WTC11 (cell line): ENCODE measurements around the gene CPLANE1. TPM values are rescaled to one million over a fixed set of nuclear protein-coding genes. Genes with fewer than 3 reads are reported as not detected.

Source experiments
- ATAC-seq: fragments of 200-7000 bp; cut with Tn5 transposase; 2 replicates; pipeline ENCODE4 v1.10.0; 2021; ENCODE audit warnings: mild to moderate bottlenecking, moderate library complexity
- CTCF ChIA-PET: fragments of 300-600 bp; sonication (Branson Sonifier 250); formaldehyde crosslinking; loops from one replicate; lab custom pipeline; 2021; ENCODE audit warnings: antibody characterized with exemption; lab: Charles Lee
- POLR2A ChIA-PET: fragments of 350-600 bp; sonication (Branson Sonifier 250); formaldehyde crosslinking; loops from one replicate; lab custom pipeline; 2021; ENCODE audit warnings: antibody characterized with exemption; lab: Charles Lee
- DNase-seq: peaks from one replicate; pipeline ENCODE4 v3.0.0; 2021; ENCODE audit warnings: low spot score
- H3K27ac Mint-ChIP-seq: 2 replicates; pipeline ENCODE4 v1.8.0; 2021; ENCODE audit warnings: mixed read lengths
- H3K27me3 Mint-ChIP-seq: 2 replicates; pipeline ENCODE4 v1.8.0; 2021; ENCODE audit warnings: low read depth, mild to moderate bottlenecking, moderate library complexity, mixed read lengths
- H3K36me3 Mint-ChIP-seq: 2 replicates; pipeline ENCODE4 v1.8.0; 2021; ENCODE audit warnings: mixed read lengths
- H3K4me1 Mint-ChIP-seq: 2 replicates; pipeline ENCODE4 v1.8.0; 2022; ENCODE audit warnings: mixed read lengths
- H3K4me3 Mint-ChIP-seq: 2 replicates; pipeline ENCODE4 v1.8.0; 2021; ENCODE audit warnings: mild to moderate bottlenecking, moderate library complexity, mixed read lengths
- H3K9me3 Mint-ChIP-seq: 2 replicates; pipeline ENCODE4 v1.8.0; 2021; ENCODE audit warnings: mixed read lengths
- AR ChIP-seq: fragments of 250-450 bp; sonication (Bioruptor Pico); IDR thresholded peaks from 2 replicates; pipeline ENCODE4 v1.9.0; 2021; ENCODE audit warnings: mild to moderate bottlenecking
- ARID4B ChIP-seq: sonication (generic); formaldehyde crosslinking; IDR thresholded peaks from 2 replicates; pipeline ENCODE4 v1.8.0; 2023; ENCODE audit warnings: missing genetic modification reagents, mild to moderate bottlenecking, borderline replicate concordance
- FOXJ3 ChIP-seq: sonication (generic); formaldehyde crosslinking; IDR thresholded peaks from 2 replicates; pipeline ENCODE4 v1.9.0; 2021; ENCODE audit warnings: missing genetic modification reagents, mild to moderate bottlenecking, borderline replicate concordance
- FOXK1 ChIP-seq: sonication (generic); formaldehyde crosslinking; IDR thresholded peaks from 2 replicates; pipeline ENCODE4 v1.8.0; 2022; ENCODE audit warnings: mild to moderate bottlenecking, moderate library complexity, missing genetic modification reagents
- FOXP1 ChIP-seq: sonication (generic); formaldehyde crosslinking; IDR thresholded peaks from 2 replicates; pipeline ENCODE4 v1.8.0; 2022; ENCODE audit warnings: missing genetic modification reagents, mild to moderate bottlenecking, moderate library complexity, borderline replicate concordance
- HMGA2 ChIP-seq: fragments of 250-450 bp; sonication (Bioruptor Pico); IDR thresholded peaks from 2 replicates; pipeline ENCODE4 v1.4.0; 2021; ENCODE audit warnings: mild to moderate bottlenecking, moderate library complexity
- IRF1 ChIP-seq: sonication (generic); formaldehyde crosslinking; IDR thresholded peaks from 2 replicates; pipeline ENCODE4 v1.8.0; 2023; ENCODE audit warnings: missing genetic modification reagents
- IRF2 ChIP-seq: sonication (generic); formaldehyde crosslinking; IDR thresholded peaks from 2 replicates; pipeline ENCODE4 v1.8.0; 2022; ENCODE audit warnings: low read depth, missing genetic modification reagents, borderline replicate concordance
- MAX ChIP-seq: sonication (generic); formaldehyde crosslinking; IDR thresholded peaks from 2 replicates; pipeline ENCODE4 v1.8.0; 2022; ENCODE audit warnings: mild to moderate bottlenecking, missing genetic modification reagents
- MXD4 ChIP-seq: fragments of 250-450 bp; sonication (Bioruptor Pico); IDR thresholded peaks from 2 replicates; pipeline ENCODE4 v1.8.0; 2021; ENCODE audit warnings: mild to moderate bottlenecking, moderate library complexity, borderline replicate concordance
- NR2C2 ChIP-seq: sonication (generic); formaldehyde crosslinking; IDR thresholded peaks from 2 replicates; pipeline ENCODE4 v1.8.0; 2022; ENCODE audit warnings: mild to moderate bottlenecking, missing genetic modification reagents
- OVOL2 ChIP-seq: fragments of 250-450 bp; sonication (Bioruptor Pico); IDR thresholded peaks from 2 replicates; pipeline ENCODE4 v1.9.0; 2021; ENCODE audit warnings: mild to moderate bottlenecking, borderline replicate concordance
- PREB ChIP-seq: sonication (generic); formaldehyde crosslinking; IDR thresholded peaks from 2 replicates; pipeline ENCODE4 v1.8.1; 2022; ENCODE audit warnings: mild to moderate bottlenecking, missing genetic modification reagents, moderate library complexity, borderline replicate concordance
- TP53 ChIP-seq: sonication (generic); formaldehyde crosslinking; IDR thresholded peaks from 2 replicates; pipeline ENCODE4 v1.8.1; 2023; ENCODE audit warnings: mild to moderate bottlenecking, missing genetic modification reagents
- ZNF121 ChIP-seq: sonication (generic); formaldehyde crosslinking; IDR thresholded peaks from 2 replicates; pipeline ENCODE4 v1.8.0; 2023; ENCODE audit warnings: missing genetic modification reagents
- ZNF532 ChIP-seq: fragments of 250-450 bp; sonication (Bioruptor Pico); IDR thresholded peaks from 2 replicates; pipeline ENCODE4 v1.9.0; 2021; ENCODE audit warnings: mild to moderate bottlenecking, borderline replicate concordance
- total RNA-seq: library from RNA; stranded (reverse); gene quantifications from 3 replicates; pipeline ENCODE4 v1.2.3, GENCODE V29; 2021

The CPLANE1 gene
- total RNA-seq, 1 experiment from 2014 or later: 4.8 TPM

GRCh38 chr5:37208883-37209797 lies 40.0 kb downstream of the CPLANE1 start:
- H3K36me3 Mint-ChIP-seq: no peaks in the 10 kb centered on the region
- ChIA-PET CTCF (interaction anchor here (0.6 kb wide), 1 partner anchor 11 kb away, joined by 3 read pairs; no protein-coding TSS in a partner anchor), POLR2A (interaction anchor here (0.6 kb wide), 1 partner anchor 1304 kb away, joined by 3 read pairs; no protein-coding TSS in a partner anchor)
- DNase-seq: no peak
- peaks cover 5% of the 10 kb centered on the region; the same call in 1 of the 2 replicates for H3K4me1 Mint-ChIP-seq
- no peak overlapping the region for H3K4me3 Mint-ChIP-seq
- H3K27ac Mint-ChIP-seq: no peak overlapping the region
- TF ChIP-seq AR (CRISPR knock-in tag) (no peak), FOXJ3 (CRISPR knock-in tag) (no peak), ZNF532 (CRISPR knock-in tag) (no peak), TP53 (no peak), NR2C2 (CRISPR knock-in tag) (no peak), FOXP1 (CRISPR knock-in tag) (no peak), MXD4 (no peak), MAX (CRISPR knock-in tag) (no peak), ZNF121 (CRISPR knock-in tag) (no peak), PREB (no peak), HMGA2 (CRISPR knock-in tag) (no peak), IRF2 (CRISPR knock-in tag) (no peak), OVOL2 (CRISPR knock-in tag) (no peak), IRF1 (CRISPR knock-in tag) (no peak), ARID4B (CRISPR knock-in tag) (no peak), FOXK1 (no peak)
- H3K27me3 Mint-ChIP-seq: no peaks in the 10 kb centered on the region
- ATAC-seq: peak; percentile 48
- no peaks in the 10 kb centered on the region for H3K9me3 Mint-ChIP-seq
